ENCODE results near the gene DACH1.

GRCh38 chr13:71806886-71807285 is 60.1 kb downstream of the DACH1 start:
- TF ChIP-seq CTCF (IDR thresholded peaks at IDR 0.05; ENCODE audit: low read depth, low read length) (no peak), EZH2phosphoT487 (IDR thresholded peaks at IDR 0.05; ENCODE audit: low read depth) (no peak)
